ENCODE measurements around the gene IRGM.
"Not testable (repeated sequence)": the region's sequence is repeated elsewhere in the genome, so short reads cannot be mapped to it uniquely, and the experiment has no call there.

The IRGM gene

GRCh38 chr5:150846308-150846653 is at the start of gene IRGM:
Gene IRGM, plus strand, starts transcription at chr5:150846521. Its CDS starts 1,603 bp downstream, at chr5:150848124.
- DNase-seq (ENCODE audit: low spot score); FAIRE-seq: not testable (repeated sequence)

- FAIRE-seq (no peak), DNase-seq (ENCODE audit: low spot score) (no peak)
Observed at GRCh38 chr5:150797384-150797783, 48.9 kb upstream of the IRGM start.

- DNase-seq (ENCODE audit: low spot score), result peak; percentile 73
- FAIRE-seq, result peak; percentile 85
Observed at GRCh38 chr5:150801117-150801927, 45.0 kb upstream of the IRGM start.

GRCh38 chr5:150804388-150804787 is 41.9 kb upstream of the IRGM start:
- FAIRE-seq, result no peak

GRCh38 chr5:150809363-150809762 is 37.0 kb upstream of the IRGM start:
- no peak for DNase-seq (ENCODE audit: low spot score)
- FAIRE-seq, result no peak

More at GRCh38 chr5:150804388-150804787, 41.9 kb upstream of the IRGM start:
- no peak for DNase-seq (ENCODE audit: low spot score)

GRCh38 chr5:150815010-150815409 is 31.3 kb upstream of the IRGM start:
- FAIRE-seq (no peak), DNase-seq (ENCODE audit: low spot score) (no peak)

GRCh38 chr5:150816946-150817345 is 29.4 kb upstream of the IRGM start:
- DNase-seq (ENCODE audit: low spot score), result no peak
- FAIRE-seq, result no peak

- DNase-seq (ENCODE audit: low spot score) (no peak), FAIRE-seq (no peak)
Observed at GRCh38 chr5:150829744-150830143, 16.6 kb upstream of the IRGM start.

- DNase-seq (ENCODE audit: low spot score), result not testable (repeated sequence)
Observed at GRCh38 chr5:150831821-150832220, 14.5 kb upstream of the IRGM start.

GRCh38 chr5:150836064-150836463 is 10.3 kb upstream of the IRGM start:
- DNase-seq (ENCODE audit: low spot score) (no peak), FAIRE-seq (no peak)

More at GRCh38 chr5:150831821-150832220, 14.5 kb upstream of the IRGM start:
- not testable (repeated sequence) for FAIRE-seq

GRCh38 chr5:150836703-150837102 is 9.6 kb upstream of the IRGM start:
- no peak for FAIRE-seq
- DNase-seq (ENCODE audit: low spot score), result no peak

GRCh38 chr5:150845185-150845859 is 999 bp upstream of the IRGM start:
- FAIRE-seq; DNase-seq (ENCODE audit: low spot score): not testable (repeated sequence)

- DNase-seq (ENCODE audit: low spot score) (peak; percentile 70), FAIRE-seq (no peak)
Observed at GRCh38 chr5:150846654-150847333, 473 bp downstream of the IRGM start.

GRCh38 chr5:150847334-150847695 is 994 bp downstream of the IRGM start:
- no peak for DNase-seq (ENCODE audit: low spot score)
- FAIRE-seq, result no peak

- FAIRE-seq (peak; percentile 48), DNase-seq (ENCODE audit: low spot score) (no peak)
Observed at GRCh38 chr5:150848271-150848670, 1.9 kb downstream of the IRGM start.

GRCh38 chr5:150851039-150851438 is 4.7 kb downstream of the IRGM start:
- DNase-seq (ENCODE audit: low spot score) (no peak), FAIRE-seq (no peak)

GRCh38 chr5:150853561-150853960 is 7.2 kb downstream of the IRGM start:
- FAIRE-seq, result no peak

GRCh38 chr5:150856700-150857099 is 10.4 kb downstream of the IRGM start:
- DNase-seq (ENCODE audit: low spot score); FAIRE-seq: not testable (repeated sequence)

More at GRCh38 chr5:150853561-150853960, 7.2 kb downstream of the IRGM start:
- DNase-seq (ENCODE audit: low spot score), result no peak

GRCh38 chr5:150860246-150860821 is 14.0 kb downstream of the IRGM start:
- DNase-seq (ENCODE audit: low spot score) (no peak), FAIRE-seq (no peak)

- FAIRE-seq (no peak), DNase-seq (ENCODE audit: low spot score) (no peak)
Observed at GRCh38 chr5:150862070-150862469, 15.7 kb downstream of the IRGM start.

- FAIRE-seq (no peak), DNase-seq (ENCODE audit: low spot score) (no peak)
Observed at GRCh38 chr5:150879358-150879757, 33.0 kb downstream of the IRGM start.

Measured in urothelium cell line (cell line).